Hippocampal formation (tissue), 2 donors: Measurements from ENCODE around the gene HBA2.
"Not testable (repeated sequence)": the region's sequence is repeated elsewhere in the genome, so short reads cannot be mapped to it uniquely, and the experiment has no call there.

Experiments
- DNase-seq, 2 donors: peaks; one replicate each; lab custom pipeline; 2025; lab: John Stamatoyannopoulos, UW

Gene HBA2

DNA sequence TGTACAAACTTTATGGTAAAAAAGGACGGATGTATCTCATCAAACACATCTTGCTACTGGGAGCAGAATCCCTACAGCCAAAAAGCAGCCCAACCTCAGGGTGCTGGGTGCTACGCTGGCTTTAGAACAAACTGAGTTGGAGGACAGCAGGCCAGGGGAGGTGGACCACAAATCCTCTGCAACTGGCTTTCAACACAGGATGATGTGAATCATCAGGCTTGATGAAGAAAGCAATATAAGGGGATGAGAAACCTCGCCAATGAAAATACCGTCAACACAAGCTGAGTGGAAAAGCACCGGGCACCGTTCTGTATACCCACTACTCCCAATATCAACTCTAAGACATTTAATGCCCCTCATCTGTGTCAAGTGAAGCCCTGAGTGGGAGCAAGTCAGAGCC, 21.8 kb downstream of the HBA2 start:
- no peak for DNase-seq

GRCh38 chr16:200388-200787, 27.7 kb downstream of the HBA2 start:
- no peak for DNase-seq

GRCh38 chr16:203246-203645, 30.6 kb downstream of the HBA2 start:
- DNase-seq = no peak

DNA sequence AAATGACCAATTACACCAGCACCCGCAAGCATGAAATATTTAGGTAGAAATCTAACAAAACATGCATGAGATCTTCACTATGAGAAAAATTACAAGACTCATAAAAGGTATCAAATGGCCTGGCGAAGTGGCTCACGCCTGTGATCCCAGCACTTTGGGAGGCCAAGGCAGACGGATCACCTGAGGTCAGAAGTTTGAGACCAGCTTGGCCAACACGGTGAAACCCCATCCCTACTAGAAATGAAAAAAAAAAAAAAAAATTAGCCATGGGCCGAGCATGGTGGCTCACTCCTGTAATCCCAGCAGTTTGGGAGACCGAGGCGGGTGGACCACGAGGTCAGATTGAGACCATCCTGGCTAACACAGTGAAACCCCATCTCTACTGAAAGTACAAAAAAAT, 31.4 kb downstream of the HBA2 start:
- DNase-seq = not testable (repeated sequence)

GRCh38 chr16:209359-209758, 36.7 kb downstream of the HBA2 start:
- DNase-seq = not testable (repeated sequence)

- DNase-seq = not testable (repeated sequence)
Observed at GRCh38 chr16:211631-212180, 39.0 kb downstream of the HBA2 start.

GRCh38 chr16:212999-213398, 40.3 kb downstream of the HBA2 start:
- no peak for DNase-seq

DNA sequence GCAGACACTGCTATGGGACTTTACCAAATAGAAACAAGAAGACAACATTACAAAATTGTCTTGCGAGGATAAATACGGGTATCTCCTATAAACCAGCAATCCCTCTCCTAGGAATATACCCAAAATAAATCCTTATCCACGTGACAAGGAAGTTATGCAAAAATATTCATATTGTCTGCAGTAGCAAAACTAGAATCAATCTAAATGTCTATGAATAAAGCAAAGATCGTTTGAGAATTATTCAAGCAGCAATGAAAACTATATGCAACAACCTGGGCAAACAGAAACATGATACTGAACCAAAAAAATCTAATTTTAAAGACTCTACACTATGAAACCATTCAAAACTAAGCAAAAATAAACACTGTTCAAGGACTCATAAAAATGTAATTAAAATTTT, 47.3 kb downstream of the HBA2 start:
- DNase-seq = no peak
